Epithelial cell of esophagus (primary cell): ENCODE results near the gene MACROD2.

Experiments used
- DNase-seq: peaks from one replicate; pipeline ENCODE4 v3.0.0; 2010; ENCODE audit warnings: low read depth
- H3K4me3 ChIP-seq: 2 replicates; pipeline ENCODE4 v1.5.1; 2011; ENCODE audit warnings: mild to moderate bottlenecking, low read length, control low read depth
- TF ChIP-seq, protein P1 (sequence below): IDR thresholded peaks from 2 replicates; pipeline ENCODE4 v1.5.1; 2011; ENCODE audit warnings: low read depth, mild to moderate bottlenecking, low read length, control low read depth, inconsistent platforms; ENCODE audit not compliant: insufficient read depth; ENCODE audit errors: missing control alignments

The MACROD2 gene

DNA sequence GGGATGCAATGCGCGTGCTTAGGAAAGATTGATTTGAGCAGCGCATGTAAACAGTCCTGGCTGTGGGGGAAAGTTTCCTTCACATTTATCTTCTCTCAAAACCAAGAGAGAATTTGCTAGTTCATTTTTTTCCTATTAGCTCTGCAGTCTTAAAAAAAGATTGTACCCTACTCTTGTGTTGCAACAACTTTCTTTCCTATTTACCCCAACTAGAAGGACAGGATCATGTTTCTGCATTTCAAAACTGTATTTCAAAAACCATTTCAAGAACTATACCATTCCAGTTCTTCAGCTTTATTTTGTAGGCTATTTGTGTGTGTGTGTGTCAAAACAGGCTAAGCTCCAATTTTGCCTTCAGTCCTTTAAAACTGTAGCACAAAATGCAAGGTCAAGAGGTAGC is 2104.8 kb downstream of the MACROD2 start:
- TF ChIP-seq, protein P1, sequence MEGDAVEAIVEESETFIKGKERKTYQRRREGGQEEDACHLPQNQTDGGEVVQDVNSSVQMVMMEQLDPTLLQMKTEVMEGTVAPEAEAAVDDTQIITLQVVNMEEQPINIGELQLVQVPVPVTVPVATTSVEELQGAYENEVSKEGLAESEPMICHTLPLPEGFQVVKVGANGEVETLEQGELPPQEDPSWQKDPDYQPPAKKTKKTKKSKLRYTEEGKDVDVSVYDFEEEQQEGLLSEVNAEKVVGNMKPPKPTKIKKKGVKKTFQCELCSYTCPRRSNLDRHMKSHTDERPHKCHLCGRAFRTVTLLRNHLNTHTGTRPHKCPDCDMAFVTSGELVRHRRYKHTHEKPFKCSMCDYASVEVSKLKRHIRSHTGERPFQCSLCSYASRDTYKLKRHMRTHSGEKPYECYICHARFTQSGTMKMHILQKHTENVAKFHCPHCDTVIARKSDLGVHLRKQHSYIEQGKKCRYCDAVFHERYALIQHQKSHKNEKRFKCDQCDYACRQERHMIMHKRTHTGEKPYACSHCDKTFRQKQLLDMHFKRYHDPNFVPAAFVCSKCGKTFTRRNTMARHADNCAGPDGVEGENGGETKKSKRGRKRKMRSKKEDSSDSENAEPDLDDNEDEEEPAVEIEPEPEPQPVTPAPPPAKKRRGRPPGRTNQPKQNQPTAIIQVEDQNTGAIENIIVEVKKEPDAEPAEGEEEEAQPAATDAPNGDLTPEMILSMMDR, result no peak
- no peak for DNase-seq
- H3K4me3 ChIP-seq, result no peak overlapping the region

DNA sequence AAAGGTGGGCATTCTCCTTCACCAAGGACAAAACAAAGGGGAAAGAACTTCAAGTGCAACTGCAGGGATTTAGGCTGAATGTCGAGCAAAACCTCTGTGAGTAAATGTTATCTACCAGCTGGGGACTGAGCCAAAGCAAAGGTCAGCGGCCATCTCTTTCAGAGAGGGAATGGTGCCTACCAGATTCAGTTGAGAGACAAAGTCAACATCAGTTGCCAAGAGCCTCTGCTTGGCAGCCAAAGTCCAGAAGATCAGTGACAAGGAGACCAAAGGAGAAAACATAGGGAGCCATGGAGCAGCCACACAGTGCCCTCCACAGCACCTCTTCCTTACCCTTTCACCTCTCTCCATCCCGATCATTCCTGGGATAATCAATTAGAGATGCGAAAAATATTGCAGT is 2105.5 kb downstream of the MACROD2 start:
- no peak overlapping the region for H3K4me3 ChIP-seq
- no peak for DNase-seq
- TF ChIP-seq, protein P1, result no peak
